Prostate gland (tissue), 2 donors: ENCODE measurements around the gene CEP112. TPM values are rescaled to one million over a fixed set of nuclear protein-coding genes. Genes with fewer than 3 reads are reported as not detected.
A peak's percentile ranks its signal among the peaks of the same experiment; 100 is the strongest.

Experiments used
- DNase-seq: peaks from one replicate; pipeline ENCODE4 v3.0.0-alpha.2; 2019; ENCODE audit warnings: low spot score
- H3K27ac ChIP-seq, 2 donors: fragments of 200-600 bp; sonication (generic); 2 replicates each; pipeline ENCODE4 v1.5.1; 2017 to 2019
- H3K27me3 ChIP-seq: fragments of 200-600 bp; sonication (generic); replicated peaks from 2 replicates; pipeline ENCODE4 v1.5.1; 2019; ENCODE audit not compliant: insufficient read depth
- H3K36me3 ChIP-seq, 2 donors: fragments of 200-600 bp; sonication (generic); 1 replicate in 1 of 2; 2 replicates in 1 of 2; pipeline versions ENCODE4 v1.5.1 to v1.8.1; 2017 to 2019
- H3K4me1 ChIP-seq: fragments of 200-600 bp; sonication (generic); replicated peaks from 2 replicates; pipeline ENCODE4 v1.5.1; 2019
- H3K4me3 ChIP-seq, 2 donors: fragments of 200-600 bp; sonication (generic); 2 replicates each; pipeline ENCODE4 v1.5.1; 2017 to 2019
- H3K9me3 ChIP-seq: fragments of 200-600 bp; sonication (generic); 2 replicates; pipeline ENCODE4 v1.5.1; 2017
- CTCF ChIP-seq, 4 experiments: fragments of 200-600 bp in 2 of 4; fragments of 450-650 bp in 2 of 4; sonication (generic) in 2 of 4; IDR thresholded peaks; 1 replicate in 3 of 4; 2 replicates in 1 of 4; pipeline ENCODE4 v1.5.1; 2016 to 2019; ENCODE audit warnings: antibody characterized with exemption in 4 of 4, mild to moderate bottlenecking in 2 of 4, moderate library complexity in 2 of 4
- POLR2A ChIP-seq: fragments of 450-650 bp; IDR thresholded peaks from one replicate; pipeline ENCODE4 v1.6.1; 2016; ENCODE audit warnings: antibody characterized with exemption, mild to moderate bottlenecking
- POLR2AphosphoS5 ChIP-seq: sonication (generic); formaldehyde crosslinking; IDR thresholded peaks from one replicate; pipeline ENCODE4 v1.6.1; 2017; ENCODE audit warnings: antibody characterized with exemption
- WGBS: methylation state at CpG from one replicate; pipeline ENCODE4 v1.1.5; 2018; 5-methylcytosine and 5-hydroxymethylcytosine counted together
- intact Hi-C: fragments of 100-400 bp; cut with DNase I; formaldehyde crosslinking; loops from one replicate; pipeline ENCODE4 v1.14.2; 2022
- total RNA-seq, 2 donors: library from RNA; depleted of rRNA; stranded (reverse); fragments of >200 nt; gene quantifications; one replicate each; pipeline ENCODE4 v1.1.0, GENCODE V29; 2016

CEP112 gene
- total RNA-seq, 2 donors from 2014 or later: 2.3 to 22.8 TPM

DNA sequence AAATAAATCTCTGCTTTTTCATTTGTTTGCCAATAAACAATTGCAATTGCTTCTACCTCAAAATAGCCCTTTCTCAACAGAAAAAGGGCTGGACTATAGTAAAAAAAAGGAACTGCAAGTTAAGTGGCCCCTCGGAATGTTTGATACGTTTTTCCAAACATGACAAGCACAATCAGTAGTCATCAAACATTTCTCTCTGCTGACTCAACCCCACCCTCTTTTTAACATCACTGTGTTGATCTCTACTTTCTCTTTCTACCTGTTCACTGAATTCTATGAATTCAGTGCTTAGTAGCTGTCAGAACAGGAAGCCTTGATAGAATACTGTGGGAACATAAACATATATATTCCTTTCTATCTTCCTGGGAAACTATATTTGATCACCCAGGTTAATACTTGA, 514.0 kb downstream of the CEP112 start:
- Histone ChIP-seq H3K27me3 (no peaks in the 10 kb centered on the region), H3K4me1 (no peaks in the 10 kb centered on the region), H3K9me3 (no peaks in the 10 kb centered on the region), H3K36me3 (no peaks in the 10 kb centered on the region), H3K27ac (no peak overlapping the region), H3K4me3 (no peak overlapping the region)
- 36% methylated on average over 2 of the region's 2 CpGs for WGBS
- DNase-seq: no peak
- TF ChIP-seq POLR2AphosphoS5 (no peak), POLR2A (no peak)
- intact Hi-C loops: no loop called here

DNA sequence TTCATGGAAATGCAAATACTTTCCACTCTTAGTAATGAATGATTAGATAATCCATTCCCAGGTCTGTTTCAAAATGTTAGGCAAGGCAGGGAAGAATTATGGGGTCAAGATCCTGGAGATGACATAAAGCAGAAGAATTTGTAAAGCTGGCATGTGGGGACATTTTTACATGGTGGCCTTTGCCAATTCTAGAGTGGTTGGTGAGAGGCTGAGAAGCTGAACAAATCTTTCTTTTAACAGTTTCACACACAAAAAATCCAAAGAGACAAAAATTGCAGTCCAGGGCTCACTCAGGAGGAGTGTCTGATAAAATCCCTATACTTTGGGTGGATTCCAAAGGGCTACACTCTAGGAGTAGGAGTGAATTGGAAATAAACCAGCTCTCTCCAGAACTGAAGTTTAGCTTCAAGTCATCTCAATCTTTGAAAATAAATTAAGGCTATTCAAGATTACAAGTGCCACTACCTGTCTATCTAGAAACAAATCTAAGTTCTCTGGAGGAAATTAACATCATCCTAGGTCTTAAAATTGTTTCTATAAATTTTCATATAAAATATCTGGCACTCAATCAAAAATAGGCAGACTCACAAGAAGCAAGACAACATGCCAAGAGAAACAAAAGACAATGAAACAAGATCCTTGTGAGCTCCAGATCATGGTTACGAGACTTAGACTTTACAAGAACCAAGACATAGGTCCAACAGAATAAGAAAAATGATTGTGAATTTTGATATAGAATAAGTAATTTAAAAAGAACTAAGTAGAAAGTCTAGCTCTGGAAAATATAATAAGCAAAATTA, 517.5 kb downstream of the CEP112 start:
- DNase-seq: no peak
- no peak overlapping the region for H3K27ac ChIP-seq
- no peaks in the 10 kb centered on the region for H3K9me3 ChIP-seq
- no peak overlapping the region for H3K4me3 ChIP-seq
- no peaks in the 10 kb centered on the region for H3K4me1 ChIP-seq
- intact Hi-C loops: no loop called here
- WGBS: 40% methylated on average over 1 of the region's 1 CpG
- TF ChIP-seq POLR2A: no peak
- peak; percentile 28 for TF ChIP-seq POLR2AphosphoS5
- no peaks in the 10 kb centered on the region for H3K27me3 ChIP-seq
- H3K36me3 ChIP-seq: no peaks in the 10 kb centered on the region

GRCh38 chr17:65670667-65671371, 521.1 kb downstream of the CEP112 start:
- DNase-seq: no peak
- no peak overlapping the region for H3K4me3 ChIP-seq
- H3K27me3 ChIP-seq: no peaks in the 10 kb centered on the region
- no peak overlapping the region for H3K27ac ChIP-seq
- no peaks in the 10 kb centered on the region for H3K36me3 ChIP-seq
- no peaks in the 10 kb centered on the region for H3K4me1 ChIP-seq
- WGBS: 83% methylated on average over 7 of the region's 7 CpGs
- intact Hi-C loops: no loop called here
- no peaks in the 10 kb centered on the region for H3K9me3 ChIP-seq
- TF ChIP-seq CTCF (IDR thresholded peaks at IDR 0.05): no peak
- TF ChIP-seq POLR2AphosphoS5: no peak
- no peak for TF ChIP-seq POLR2A

GRCh38 chr17:65668211-65668610, 523.7 kb downstream of the CEP112 start:
- H3K4me3 ChIP-seq: no peak overlapping the region

DNA sequence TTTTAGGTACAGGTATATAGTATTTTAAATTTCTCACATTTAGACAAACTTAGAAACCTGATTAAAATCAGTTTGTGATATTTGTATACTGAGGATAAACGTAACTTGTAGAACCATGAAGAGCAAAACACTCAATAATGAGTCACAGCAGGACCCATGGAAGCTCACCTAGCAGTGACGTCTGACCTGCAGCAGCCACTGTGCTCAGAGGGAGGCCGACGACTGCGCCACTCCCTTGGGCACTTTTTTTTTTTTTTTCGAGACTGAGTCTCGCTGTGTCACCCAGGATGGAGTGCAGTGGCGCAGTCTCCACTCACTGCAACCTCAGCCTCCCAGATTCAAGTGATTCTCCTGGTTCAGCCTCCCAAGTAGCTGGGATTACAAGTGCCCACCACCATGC, 524.3 kb downstream of the CEP112 start:
- no peaks in the 10 kb centered on the region for H3K27me3 ChIP-seq
- no peaks in the 10 kb centered on the region for H3K4me1 ChIP-seq
- whole genome bisulfite sequencing: 90% methylated on average over 8 of the region's 8 CpGs
- intact Hi-C loops: no loop called here
- no peak overlapping the region for H3K27ac ChIP-seq
- H3K4me3 ChIP-seq: no peak overlapping the region
- no peak for TF ChIP-seq CTCF (IDR thresholded peaks at IDR 0.05)
- no peak for TF ChIP-seq POLR2AphosphoS5
- no peak for TF ChIP-seq POLR2A
- no peak for DNase-seq
- no peaks in the 10 kb centered on the region for H3K36me3 ChIP-seq
- H3K9me3 ChIP-seq: no peaks in the 10 kb centered on the region

More at GRCh38 chr17:65668211-65668610, 523.7 kb downstream of the CEP112 start:
- no peak for DNase-seq
- Histone ChIP-seq H3K36me3 (no peaks in the 10 kb centered on the region), H3K4me1 (no peaks in the 10 kb centered on the region), H3K9me3 (no peaks in the 10 kb centered on the region), H3K27me3 (no peaks in the 10 kb centered on the region), H3K27ac (no peak overlapping the region)
- intact Hi-C loops: no loop called here
- WGBS: 53% methylated on average over 5 of the region's 5 CpGs
- TF ChIP-seq POLR2A (no peak), CTCF (IDR thresholded peaks at IDR 0.05) (no peak), POLR2AphosphoS5 (no peak)
